HepG2 (cell line): ENCODE results near the gene LYRM4. TPM values are rescaled to one million over a fixed set of nuclear protein-coding genes. Genes with fewer than 3 reads are reported as not detected.
A peak's percentile ranks its signal among the peaks of the same experiment; 100 is the strongest.

ENCODE experiments used
- FOXK2 ChIP-seq: fragments of 450-650 bp; IDR thresholded peaks from 2 replicates; pipeline ENCODE4 v1.6.1; 2016
- GTF3A ChIP-seq: sonication (generic); formaldehyde crosslinking; conservative IDR thresholded peaks from 2 replicates; pipeline ENCODE4 v1.4.0; 2020; ENCODE audit warnings: mild to moderate bottlenecking, missing genetic modification reagents
- HHEX ChIP-seq: IDR thresholded peaks from 2 replicates; pipeline ENCODE4 v1.6.1; 2016; ENCODE audit warnings: control low read depth
- HMG20A ChIP-seq: IDR thresholded peaks from 2 replicates; pipeline ENCODE4 v1.6.1; 2016; ENCODE audit warnings: borderline replicate concordance
- IKZF4 ChIP-seq: sonication (generic); formaldehyde crosslinking; IDR thresholded peaks from 2 replicates; pipeline ENCODE4 v1.5.1; 2020; ENCODE audit warnings: borderline replicate concordance, mild to moderate bottlenecking, low read depth, missing genetic modification reagents; ENCODE audit errors: not compliant biosample characterization
- MBD4 ChIP-seq: IDR thresholded peaks from 2 replicates; pipeline ENCODE4 v1.6.1; 2012; ENCODE audit warnings: low read length, inconsistent platforms, borderline replicate concordance
- NAIF1 ChIP-seq: sonication (generic); formaldehyde crosslinking; IDR thresholded peaks from 2 replicates; pipeline ENCODE4 v1.5.0; 2020; ENCODE audit warnings: mild to moderate bottlenecking, missing genetic modification reagents, borderline replicate concordance
- NFKBIZ ChIP-seq: IDR thresholded peaks from 2 replicates; pipeline ENCODE4 v1.6.1; 2018; ENCODE audit warnings: missing genetic modification reagents, missing compliant biosample characterization
- PHF21A ChIP-seq: sonication (generic); formaldehyde crosslinking; IDR thresholded peaks from 2 replicates; pipeline ENCODE4 v1.5.0; 2020; ENCODE audit warnings: mild to moderate bottlenecking, missing genetic modification reagents
- RFXANK ChIP-seq: IDR thresholded peaks from 2 replicates; pipeline ENCODE4 v1.6.1; 2016
- RFXAP ChIP-seq: sonication (generic); formaldehyde crosslinking; IDR thresholded peaks from 2 replicates; pipeline ENCODE4 v1.4.0; 2020; ENCODE audit warnings: missing genetic modification reagents, borderline replicate concordance
- SOX6 ChIP-seq, 2 experiments: fragments of 450-650 bp in 1 of 2; sonication (generic) in 1 of 2; formaldehyde crosslinking in 1 of 2; IDR thresholded peaks; 2 replicates each; pipeline versions ENCODE4 v1.4.0 to v1.6.1; 2017 to 2020; ENCODE audit warnings: antibody characterized with exemption in 1 of 2, mild to moderate bottlenecking in 1 of 2, missing genetic modification reagents in 1 of 2
- TAF15 ChIP-seq: fragments of 200-400 bp; formaldehyde crosslinking; IDR thresholded peaks from one replicate; pipeline ENCODE4 v1.6.1; 2018; ENCODE audit warnings: mild to moderate bottlenecking, low read depth, low read length; ENCODE audit not compliant: poor library complexity, severe bottlenecking
- TCF7 ChIP-seq: sonication (generic); IDR thresholded peaks from 2 replicates; pipeline ENCODE4 v1.6.1; 2016; ENCODE audit warnings: antibody characterized with exemption, low read depth
- TP53 ChIP-seq: sonication (generic); formaldehyde crosslinking; conservative IDR thresholded peaks from 2 replicates; pipeline ENCODE4 v1.4.0; 2020; ENCODE audit warnings: missing genetic modification reagents
- ZFAT ChIP-seq: sonication (generic); formaldehyde crosslinking; conservative IDR thresholded peaks from 2 replicates; pipeline ENCODE4 v1.8.1; 2023; ENCODE audit warnings: missing genetic modification reagents, inconsistent platforms
- ZFP36L2 ChIP-seq: sonication (generic); formaldehyde crosslinking; IDR thresholded peaks from 2 replicates; pipeline ENCODE4 v1.4.0; 2020; ENCODE audit warnings: missing genetic modification reagents
- ZMAT3 ChIP-seq: sonication (generic); formaldehyde crosslinking; conservative IDR thresholded peaks from 2 replicates; pipeline ENCODE4 v1.7.0; 2021; ENCODE audit warnings: missing genetic modification reagents
- ZMYM2 ChIP-seq: sonication (generic); formaldehyde crosslinking; IDR thresholded peaks from 2 replicates; pipeline ENCODE4 v1.8.0; 2022; ENCODE audit warnings: mild to moderate bottlenecking, missing genetic modification reagents
- ZMYM3 ChIP-seq: sonication (generic); formaldehyde crosslinking; IDR thresholded peaks from 2 replicates; pipeline ENCODE4 v1.5.1; 2020; ENCODE audit warnings: mild to moderate bottlenecking, missing genetic modification reagents
- ZNF674 ChIP-seq: sonication (generic); formaldehyde crosslinking; IDR thresholded peaks from 2 replicates; pipeline ENCODE4 v1.5.0; 2020; ENCODE audit warnings: low read depth, mild to moderate bottlenecking, missing genetic modification reagents
- ZNF691 ChIP-seq: sonication (generic); formaldehyde crosslinking; IDR thresholded peaks from 2 replicates; pipeline ENCODE4 v1.4.0; 2020; ENCODE audit warnings: missing genetic modification reagents, low read depth, mild to moderate bottlenecking, borderline replicate concordance
- ZSCAN12 ChIP-seq: sonication (generic); formaldehyde crosslinking; IDR thresholded peaks from 2 replicates; pipeline ENCODE4 v1.9.0; 2021; ENCODE audit warnings: mild to moderate bottlenecking, missing genetic modification reagents
- polyA plus RNA-seq, 8 experiments: library from polyadenylated mRNA; depleted of rRNA in 3 of 8; stranded (reverse) in 7 of 8; unstranded in 1 of 8; fragments of >200 nt; fragmentation: Illumina TruSeq in 4 of 8; extraction: Trizol in 4 of 8; gene quantifications; 2 replicates each; pipeline versions ENCODE4 v1.2.1 to v1.2.3, GENCODE V29; 2011 to 2016; ENCODE audit warnings: low read depth in 4 of 8, missing spikeins in 1 of 8, mixed read lengths in 1 of 8; ENCODE audit not compliant: insufficient read depth in 1 of 8
- total RNA-seq, 5 experiments: library from RNA; depleted of rRNA; stranded (reverse); fragments of >200 nt; fragmentation: Illumina TruSeq; extraction: Trizol; gene quantifications; 2 replicates each; pipeline ENCODE4 v1.2.3, GENCODE V29; 2016; ENCODE audit warnings: low read depth in 1 of 5
- TF ChIP-seq, protein P1 (sequence below): sonication (generic); formaldehyde crosslinking; IDR thresholded peaks from 2 replicates; pipeline ENCODE4 v1.4.0; 2020; ENCODE audit warnings: missing genetic modification reagents
- TF ChIP-seq, protein P2 (sequence below): sonication (generic); formaldehyde crosslinking; IDR thresholded peaks from 2 replicates; pipeline ENCODE4 v1.9.0; 2021; ENCODE audit warnings: missing genetic modification reagents, borderline replicate concordance

The LYRM4 gene
- total and polyA plus RNA-seq, 2 of the 13 experiments (the other 11 are each of a cell fraction or from before 2014, with no cell fraction given), result 64.6 to 67.5 TPM

- TF ChIP-seq ZNF691 (CRISPR knock-in tag) (no peak), MBD4 (peak; percentile 32; the same call in 1 of the 2 replicates), SOX6 (IDR thresholded peaks at IDR 0.05) (no peak), SOX6 (CRISPR knock-in tag; IDR thresholded peaks at IDR 0.05) (peak; percentile 95), ZMYM3 (CRISPR knock-in tag) (peak; percentile 91), TAF15 (no peak), ZMAT3 (CRISPR knock-in tag) (no peak), GTF3A (CRISPR knock-in tag) (no peak), ZSCAN12 (CRISPR knock-in tag) (no peak), TCF7 (peak; percentile 48; the same call in 1 of the 2 replicates), FOXK2 (0 out of 2 replicates have a peak, but pooled peaks have one; percentile 26), NAIF1 (peak; percentile 67; the same call in 1 of the 2 replicates), ZFAT (no peak), RFXAP (CRISPR knock-in tag) (no peak; the same call in 1 of the 2 replicates), NFKBIZ (CRISPR knock-in tag) (no peak), RFXANK (CRISPR knock-in tag) (no peak), HHEX (no peak; the same call in 1 of the 2 replicates), ZNF674 (CRISPR knock-in tag) (no peak), ZFP36L2 (no peak), TP53 (CRISPR knock-in tag) (no peak), HMG20A (peak; percentile 82; the same call in 1 of the 2 replicates), IKZF4 (CRISPR knock-in tag) (no peak), ZMYM2 (CRISPR knock-in tag) (peak; percentile 98), PHF21A (peak; percentile 58; the same call in 1 of the 2 replicates)
- TF ChIP-seq, protein P1, sequence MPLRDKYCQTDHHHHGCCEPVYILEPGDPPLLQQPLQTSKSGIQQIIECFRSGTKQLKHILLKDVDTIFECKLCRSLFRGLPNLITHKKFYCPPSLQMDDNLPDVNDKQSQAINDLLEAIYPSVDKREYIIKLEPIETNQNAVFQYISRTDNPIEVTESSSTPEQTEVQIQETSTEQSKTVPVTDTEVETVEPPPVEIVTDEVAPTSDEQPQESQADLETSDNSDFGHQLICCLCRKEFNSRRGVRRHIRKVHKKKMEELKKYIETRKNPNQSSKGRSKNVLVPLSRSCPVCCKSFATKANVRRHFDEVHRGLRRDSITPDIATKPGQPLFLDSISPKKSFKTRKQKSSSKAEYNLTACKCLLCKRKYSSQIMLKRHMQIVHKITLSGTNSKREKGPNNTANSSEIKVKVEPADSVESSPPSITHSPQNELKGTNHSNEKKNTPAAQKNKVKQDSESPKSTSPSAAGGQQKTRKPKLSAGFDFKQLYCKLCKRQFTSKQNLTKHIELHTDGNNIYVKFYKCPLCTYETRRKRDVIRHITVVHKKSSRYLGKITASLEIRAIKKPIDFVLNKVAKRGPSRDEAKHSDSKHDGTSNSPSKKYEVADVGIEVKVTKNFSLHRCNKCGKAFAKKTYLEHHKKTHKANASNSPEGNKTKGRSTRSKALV (CRISPR knock-in tag), result no peak; the same call in 1 of the 2 replicates
- TF ChIP-seq, protein P2, sequence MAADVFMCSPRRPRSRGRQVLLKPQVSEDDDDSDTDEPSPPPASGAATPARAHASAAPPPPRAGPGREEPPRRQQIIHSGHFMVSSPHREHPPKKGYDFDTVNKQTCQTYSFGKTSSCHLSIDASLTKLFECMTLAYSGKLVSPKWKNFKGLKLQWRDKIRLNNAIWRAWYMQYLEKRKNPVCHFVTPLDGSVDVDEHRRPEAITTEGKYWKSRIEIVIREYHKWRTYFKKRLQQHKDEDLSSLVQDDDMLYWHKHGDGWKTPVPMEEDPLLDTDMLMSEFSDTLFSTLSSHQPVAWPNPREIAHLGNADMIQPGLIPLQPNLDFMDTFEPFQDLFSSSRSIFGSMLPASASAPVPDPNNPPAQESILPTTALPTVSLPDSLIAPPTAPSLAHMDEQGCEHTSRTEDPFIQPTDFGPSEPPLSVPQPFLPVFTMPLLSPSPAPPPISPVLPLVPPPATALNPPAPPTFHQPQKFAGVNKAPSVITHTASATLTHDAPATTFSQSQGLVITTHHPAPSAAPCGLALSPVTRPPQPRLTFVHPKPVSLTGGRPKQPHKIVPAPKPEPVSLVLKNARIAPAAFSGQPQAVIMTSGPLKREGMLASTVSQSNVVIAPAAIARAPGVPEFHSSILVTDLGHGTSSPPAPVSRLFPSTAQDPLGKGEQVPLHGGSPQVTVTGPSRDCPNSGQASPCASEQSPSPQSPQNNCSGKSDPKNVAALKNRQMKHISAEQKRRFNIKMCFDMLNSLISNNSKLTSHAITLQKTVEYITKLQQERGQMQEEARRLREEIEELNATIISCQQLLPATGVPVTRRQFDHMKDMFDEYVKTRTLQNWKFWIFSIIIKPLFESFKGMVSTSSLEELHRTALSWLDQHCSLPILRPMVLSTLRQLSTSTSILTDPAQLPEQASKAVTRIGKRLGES, result no peak
Measured at GRCh38 chr6:5059036-5059896, 201.5 kb downstream of the LYRM4 start (continued).
